Caco-2 (cell line): ENCODE results near the gene VSIR. TPM values are rescaled to one million over a fixed set of nuclear protein-coding genes. Genes with fewer than 3 reads are reported as not detected.

Experiments
- BruUV-seq: library from RNA; stranded (reverse); fragments of 400-500 nt; replicated peaks from 2 replicates; lab custom pipeline; 2021; lab: Mats Ljungman, UMichigan
- CTCF ChIA-PET: fragments of 300-600 bp; sonication (Branson Sonifier 250); formaldehyde crosslinking; loops from one replicate; lab custom pipeline; 2022; ENCODE audit warnings: antibody characterized with exemption; lab: Charles Lee
- POLR2A ChIA-PET: fragments of 300-600 bp; sonication (Branson Sonifier 250); formaldehyde crosslinking; loops from one replicate; lab custom pipeline; 2022; ENCODE audit warnings: antibody characterized with exemption; lab: Charles Lee
- DNase-seq, 2 experiments: peaks; one replicate each; pipeline versions ENCODE4 v3.0.0 to v3.0.0-alpha.2; 2020 to 2022
- H3K27me3 ChIP-seq: replicated peaks from 2 replicates; pipeline ENCODE4 v1.6.0; 2011; ENCODE audit warnings: low read length; ENCODE audit not compliant: control insufficient read depth, insufficient read depth
- H3K36me3 ChIP-seq: 2 replicates; pipeline ENCODE4 v1.5.1; 2011; ENCODE audit warnings: low read length; ENCODE audit not compliant: control insufficient read depth, insufficient read depth
- H3K4me1 ChIP-seq: fragments of 250-450 bp; sonication (Bioruptor Pico); 2 replicates; pipeline ENCODE4 v1.5.1; 2020; ENCODE audit warnings: mild to moderate bottlenecking
- H3K4me3 ChIP-seq: 2 replicates; pipeline ENCODE4 v1.5.1; 2011; ENCODE audit warnings: low read depth, mild to moderate bottlenecking, control low read depth, low read length
- H3K9me3 ChIP-seq: fragments of 250-450 bp; sonication (Bioruptor Pico); 2 replicates; pipeline ENCODE4 v1.5.1; 2020; ENCODE audit warnings: mild to moderate bottlenecking, moderate library complexity
- H3K27ac Mint-ChIP-seq: one replicate; pipeline ENCODE4 v1.8.0; 2022; ENCODE audit warnings: mixed read lengths; ENCODE audit not compliant: unreplicated experiment
- H3K27me3 Mint-ChIP-seq: one replicate; pipeline ENCODE4 v1.8.0; 2022; ENCODE audit warnings: mixed read lengths; ENCODE audit not compliant: insufficient read depth, unreplicated experiment
- H3K36me3 Mint-ChIP-seq: one replicate; pipeline ENCODE4 v1.8.0; 2022; ENCODE audit warnings: mild to moderate bottlenecking, mixed read lengths; ENCODE audit not compliant: insufficient read depth, unreplicated experiment
- H3K4me1 Mint-ChIP-seq: one replicate; pipeline ENCODE4 v1.8.0; 2022; ENCODE audit warnings: low read depth, mixed read lengths; ENCODE audit not compliant: unreplicated experiment
- H3K4me3 Mint-ChIP-seq: one replicate; pipeline ENCODE4 v1.8.0; 2022; ENCODE audit warnings: mild to moderate bottlenecking, moderate library complexity, mixed read lengths; ENCODE audit not compliant: unreplicated experiment
- H3K9me3 Mint-ChIP-seq: one replicate; pipeline ENCODE4 v1.8.0; 2022; ENCODE audit warnings: mixed read lengths; ENCODE audit not compliant: unreplicated experiment
- intact Hi-C: fragments of 100-400 bp; cut with micrococcal nuclease; formaldehyde crosslinking; loops from one replicate; pipeline ENCODE4 v1.10.0; 2022; ENCODE audit not compliant: unreplicated experiment
- total RNA-seq: library from RNA; stranded (reverse); gene quantifications from 2 replicates; pipeline ENCODE4 v1.2.3, GENCODE V29; 2022
- TF ChIP-seq, protein P1 (sequence below), 2 experiments: fragments of 200-600 bp in 1 of 2; IDR thresholded peaks; 1 replicate in 1 of 2; 2 replicates in 1 of 2; pipeline versions ENCODE4 v1.5.1 to v1.8.0; 2011 to 2022; ENCODE audit warnings: antibody characterized with exemption in 1 of 2, control low read depth in 1 of 2, inconsistent platforms in 1 of 2, low read depth in 1 of 2, low read length in 1 of 2, mild to moderate bottlenecking in 1 of 2, moderate library complexity in 1 of 2; ENCODE audit not compliant: insufficient read depth in 1 of 2, severe bottlenecking in 1 of 2, unreplicated experiment in 1 of 2

The VSIR gene
- total RNA-seq, 1 experiment from 2014 or later: 44.0 TPM

GRCh38 chr10:71708301-71708703 is 65.0 kb downstream of the VSIR start:
- POLR2A ChIA-PET: no interaction called here
- H3K36me3 Mint-ChIP-seq: no peaks in the 10 kb centered on the region
- no peaks in the 10 kb centered on the region for H3K9me3 ChIP-seq
- no peaks in the 10 kb centered on the region for H3K27me3 ChIP-seq
- no peaks in the 10 kb centered on the region for H3K36me3 ChIP-seq
- H3K4me1 Mint-ChIP-seq: no peaks in the 10 kb centered on the region
- no peaks in the 10 kb centered on the region for H3K9me3 Mint-ChIP-seq
- H3K27ac Mint-ChIP-seq: peak overlapping the region; percentile 2
- H3K4me3 ChIP-seq: no peak overlapping the region
- peak; percentile 76 to 88 for DNase-seq
- H3K4me3 Mint-ChIP-seq: no peak overlapping the region
- CTCF ChIA-PET: interaction anchor here (0.5 to 4.8 kb wide), 30 partner anchors 8 to 1627 kb away, joined by 3 to 56 read pairs (median 5); partner anchors contain the start of genes C10orf105, PSAP, SLC29A3 and VSIR
- 0 out of 2 replicates have a peak, but pooled peaks cover under 1% of the 10 kb centered on the region for H3K4me1 ChIP-seq
- H3K27me3 Mint-ChIP-seq: no peaks in the 10 kb centered on the region
- TF ChIP-seq, protein P1, sequence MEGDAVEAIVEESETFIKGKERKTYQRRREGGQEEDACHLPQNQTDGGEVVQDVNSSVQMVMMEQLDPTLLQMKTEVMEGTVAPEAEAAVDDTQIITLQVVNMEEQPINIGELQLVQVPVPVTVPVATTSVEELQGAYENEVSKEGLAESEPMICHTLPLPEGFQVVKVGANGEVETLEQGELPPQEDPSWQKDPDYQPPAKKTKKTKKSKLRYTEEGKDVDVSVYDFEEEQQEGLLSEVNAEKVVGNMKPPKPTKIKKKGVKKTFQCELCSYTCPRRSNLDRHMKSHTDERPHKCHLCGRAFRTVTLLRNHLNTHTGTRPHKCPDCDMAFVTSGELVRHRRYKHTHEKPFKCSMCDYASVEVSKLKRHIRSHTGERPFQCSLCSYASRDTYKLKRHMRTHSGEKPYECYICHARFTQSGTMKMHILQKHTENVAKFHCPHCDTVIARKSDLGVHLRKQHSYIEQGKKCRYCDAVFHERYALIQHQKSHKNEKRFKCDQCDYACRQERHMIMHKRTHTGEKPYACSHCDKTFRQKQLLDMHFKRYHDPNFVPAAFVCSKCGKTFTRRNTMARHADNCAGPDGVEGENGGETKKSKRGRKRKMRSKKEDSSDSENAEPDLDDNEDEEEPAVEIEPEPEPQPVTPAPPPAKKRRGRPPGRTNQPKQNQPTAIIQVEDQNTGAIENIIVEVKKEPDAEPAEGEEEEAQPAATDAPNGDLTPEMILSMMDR (IDR thresholded peaks at IDR 0.05; ENCODE audit: insufficient read depth in 1 of 2, low read depth in 1 of 2, low read length in 1 of 2, severe bottlenecking in 1 of 2, unreplicated experiment in 1 of 2): peak; percentile 97 to 98
- intact Hi-C loops: loop anchor here (1.0 to 5.0 kb wide), 4 partner anchors 104 to 394 kb away; no protein-coding TSS in a partner anchor
- BruUV-seq: no TSS peak

DNA sequence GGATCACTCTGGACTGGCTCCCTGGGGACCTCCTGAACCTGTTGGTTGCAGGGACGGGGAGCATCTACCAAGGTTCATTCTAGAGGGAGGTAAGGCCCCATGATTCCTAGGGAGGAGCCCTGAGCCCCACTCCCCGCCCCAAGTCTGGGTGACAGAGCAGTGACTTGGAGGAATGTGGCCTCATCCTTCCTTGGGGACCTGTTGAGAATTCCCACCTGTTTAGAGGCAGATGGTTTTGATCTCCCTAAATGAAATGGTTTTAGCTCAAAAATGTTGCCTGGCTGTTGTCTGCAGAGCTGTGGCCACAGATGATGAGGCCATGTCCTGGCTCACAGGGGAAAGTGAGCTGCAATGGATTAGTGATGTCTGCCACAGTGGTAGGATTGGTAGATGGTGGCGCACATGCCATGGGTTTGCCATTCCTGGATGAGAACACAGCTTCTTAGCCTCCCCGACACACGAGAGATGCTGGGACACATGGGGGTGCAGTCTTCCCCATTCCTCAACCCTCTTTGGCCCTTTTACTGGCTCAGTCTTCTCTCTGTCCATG is 66.0 kb downstream of the VSIR start:
- no peaks in the 10 kb centered on the region for H3K9me3 ChIP-seq
- CTCF ChIA-PET: interaction anchor here (1.0 to 4.8 kb wide), 7 partner anchors 10 to 114 kb away, joined by 3 to 56 read pairs (median 9); partner anchors contain the start of gene VSIR
- TF ChIP-seq, protein P1 (IDR thresholded peaks at IDR 0.05; ENCODE audit: insufficient read depth in 1 of 2, low read depth in 1 of 2, low read length in 1 of 2, severe bottlenecking in 1 of 2, unreplicated experiment in 1 of 2): no peak
- H3K27me3 ChIP-seq: no peaks in the 10 kb centered on the region
- H3K36me3 Mint-ChIP-seq: no peaks in the 10 kb centered on the region
- POLR2A ChIA-PET: no interaction called here
- intact Hi-C loops: loop anchor here (5.0 kb wide), 1 partner anchor 105 kb away; no protein-coding TSS in a partner anchor
- H3K9me3 Mint-ChIP-seq: no peaks in the 10 kb centered on the region
- no peak overlapping the region for H3K4me3 ChIP-seq
- BruUV-seq: no TSS peak
- H3K4me1 Mint-ChIP-seq: no peaks in the 10 kb centered on the region
- no peak overlapping the region for H3K27ac Mint-ChIP-seq
- H3K27me3 Mint-ChIP-seq: no peaks in the 10 kb centered on the region
- H3K4me3 Mint-ChIP-seq: no peak overlapping the region
- no peaks in the 10 kb centered on the region for H3K4me1 ChIP-seq
- no peaks in the 10 kb centered on the region for H3K36me3 ChIP-seq
- no peak for DNase-seq

DNA sequence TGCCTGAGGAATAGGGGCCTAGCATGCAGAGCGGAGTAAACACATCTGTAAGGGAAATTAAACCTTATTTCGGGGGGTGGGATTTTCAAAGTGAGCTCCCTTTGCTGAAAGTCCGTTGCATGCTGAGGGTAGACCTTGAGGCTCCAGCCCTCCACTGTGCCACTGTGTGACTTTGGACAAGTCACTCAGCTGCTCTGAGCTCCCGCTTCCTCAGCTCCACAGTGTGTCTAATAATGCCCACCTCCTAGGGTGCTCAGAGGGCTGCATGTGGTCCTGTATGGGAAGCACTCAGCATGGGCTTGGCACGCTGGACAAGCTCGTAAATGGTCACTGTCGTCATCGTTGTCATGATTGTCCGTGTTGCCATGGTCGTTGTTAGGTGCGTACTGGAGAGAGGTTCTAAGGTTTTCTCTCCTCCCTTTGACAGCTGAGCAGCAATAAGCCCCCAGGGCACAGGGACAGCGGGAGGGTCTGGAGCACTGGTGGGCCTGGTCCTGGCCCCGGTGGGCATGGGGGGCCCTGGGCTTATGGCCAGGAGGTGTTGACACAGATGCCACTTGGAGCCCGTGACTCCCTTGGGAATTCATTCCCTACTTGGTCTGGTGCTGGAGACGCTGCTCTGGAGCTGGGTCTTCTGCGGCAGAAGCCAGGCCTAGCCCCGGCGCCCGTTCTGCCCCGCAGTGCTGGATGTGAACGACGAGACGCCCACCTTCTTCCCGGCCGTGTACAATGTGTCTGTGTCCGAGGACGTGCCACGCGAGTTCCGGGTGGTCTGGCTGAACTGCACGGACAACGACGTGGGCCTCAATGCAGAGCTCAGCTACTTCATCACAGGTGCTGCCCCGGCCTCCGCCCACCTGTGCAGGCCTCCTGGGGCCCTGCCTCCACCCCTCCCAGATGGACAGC is 66.9 kb downstream of the VSIR start:
- intact Hi-C loops: loop anchor here (5.0 kb wide), 1 partner anchor 106 kb away; no protein-coding TSS in a partner anchor
- no peaks in the 10 kb centered on the region for H3K27me3 ChIP-seq
- no TSS peak for BruUV-seq

More for the DNA sequence above, 66.9 kb downstream of the VSIR start:
- ChIA-PET POLR2A (no interaction called here), CTCF (interaction anchor here (0.8 to 4.8 kb wide), 6 partner anchors 9 to 284 kb away, joined by 3 to 56 read pairs (median 6); partner anchors contain the start of gene C10orf105)
- Mint-ChIP-seq H3K4me3 (no peak overlapping the region), H3K4me1 (no peaks in the 10 kb centered on the region), H3K36me3 (no peaks in the 10 kb centered on the region), H3K9me3 (no peaks in the 10 kb centered on the region), H3K27me3 (no peaks in the 10 kb centered on the region), H3K27ac (no peak overlapping the region)
- TF ChIP-seq, protein P1 (IDR thresholded peaks at IDR 0.05; ENCODE audit: insufficient read depth in 1 of 2, low read depth in 1 of 2, low read length in 1 of 2, severe bottlenecking in 1 of 2, unreplicated experiment in 1 of 2): no peak
- Histone ChIP-seq H3K4me1 (no peaks in the 10 kb centered on the region), H3K36me3 (no peaks in the 10 kb centered on the region), H3K4me3 (no peak overlapping the region), H3K9me3 (no peaks in the 10 kb centered on the region)
- DNase-seq: no peak
